Vagina (tissue), 2 donors: Measurements from ENCODE around the gene NAXE.

ENCODE experiments used
- POLR2A ChIP-seq, 2 donors: fragments of 450-650 bp; IDR thresholded peaks; one replicate each; pipeline ENCODE4 v1.6.1; 2017; ENCODE audit warnings: antibody characterized with exemption in 2 of 2, mild to moderate bottlenecking in 2 of 2, moderate library complexity in 2 of 2
- POLR2AphosphoS5 ChIP-seq, 2 donors: sonication (generic); formaldehyde crosslinking; IDR thresholded peaks; one replicate each; pipeline ENCODE4 v1.9.0; 2017; ENCODE audit warnings: antibody characterized with exemption in 2 of 2, mild to moderate bottlenecking in 2 of 2, low read depth in 1 of 2; ENCODE audit not compliant: insufficient read depth in 1 of 2
- TF ChIP-seq, protein P1 (sequence below), 3 experiments: fragments of 450-650 bp in 2 of 3; fragments of 200-600 bp in 1 of 3; sonication (generic) in 1 of 3; IDR thresholded peaks; one replicate each; pipeline ENCODE4 v1.5.1; 2017 to 2019; ENCODE audit warnings: antibody characterized with exemption in 3 of 3, mild to moderate bottlenecking in 2 of 3, moderate library complexity in 2 of 3

DNA sequence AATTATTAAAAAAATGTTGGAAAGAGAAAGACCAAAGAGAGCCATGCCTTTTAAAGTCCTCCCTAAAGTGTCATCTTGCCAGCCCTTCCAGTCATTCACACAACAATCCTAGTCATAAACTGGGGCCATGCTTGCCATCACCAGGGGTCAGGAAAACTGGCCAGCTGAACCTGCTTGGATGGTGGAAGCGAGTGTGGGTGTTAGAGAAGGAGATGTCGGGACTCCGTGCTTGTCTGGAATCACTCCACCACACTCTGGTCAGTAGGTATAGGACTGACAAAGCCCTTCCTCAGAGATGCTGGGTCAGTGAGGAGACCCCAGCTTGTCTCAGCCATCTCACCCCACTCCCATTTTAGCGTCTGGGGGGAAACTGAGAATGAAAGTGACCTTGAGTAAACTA lies 24.4 kb downstream of the NAXE start:
- TF ChIP-seq, protein P1, sequence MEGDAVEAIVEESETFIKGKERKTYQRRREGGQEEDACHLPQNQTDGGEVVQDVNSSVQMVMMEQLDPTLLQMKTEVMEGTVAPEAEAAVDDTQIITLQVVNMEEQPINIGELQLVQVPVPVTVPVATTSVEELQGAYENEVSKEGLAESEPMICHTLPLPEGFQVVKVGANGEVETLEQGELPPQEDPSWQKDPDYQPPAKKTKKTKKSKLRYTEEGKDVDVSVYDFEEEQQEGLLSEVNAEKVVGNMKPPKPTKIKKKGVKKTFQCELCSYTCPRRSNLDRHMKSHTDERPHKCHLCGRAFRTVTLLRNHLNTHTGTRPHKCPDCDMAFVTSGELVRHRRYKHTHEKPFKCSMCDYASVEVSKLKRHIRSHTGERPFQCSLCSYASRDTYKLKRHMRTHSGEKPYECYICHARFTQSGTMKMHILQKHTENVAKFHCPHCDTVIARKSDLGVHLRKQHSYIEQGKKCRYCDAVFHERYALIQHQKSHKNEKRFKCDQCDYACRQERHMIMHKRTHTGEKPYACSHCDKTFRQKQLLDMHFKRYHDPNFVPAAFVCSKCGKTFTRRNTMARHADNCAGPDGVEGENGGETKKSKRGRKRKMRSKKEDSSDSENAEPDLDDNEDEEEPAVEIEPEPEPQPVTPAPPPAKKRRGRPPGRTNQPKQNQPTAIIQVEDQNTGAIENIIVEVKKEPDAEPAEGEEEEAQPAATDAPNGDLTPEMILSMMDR (IDR thresholded peaks at IDR 0.05) = no peak
- no peak for TF ChIP-seq POLR2A (IDR thresholded peaks at IDR 0.05)
- no peak for TF ChIP-seq POLR2AphosphoS5 (IDR thresholded peaks at IDR 0.05; ENCODE audit: insufficient read depth in 1 of 2, low read depth in 1 of 2)
